ENCODE measurements around the gene ADGRD2. TPM values are rescaled to one million over a fixed set of nuclear protein-coding genes. Genes with fewer than 3 reads are reported as not detected.
A peak's percentile ranks its signal among the peaks of the same experiment; 100 is the strongest.

ADGRD2 gene
- total RNA-seq, 1 experiment from 2014 or later = 1.5 TPM

GRCh38 chr9:124473310-124473709 is 23.1 kb downstream of the ADGRD2 start:
- H3K4me1 ChIP-seq (ENCODE audit: insufficient read depth, low read length) = no peaks in the 10 kb centered on the region
- H4K8ac ChIP-seq (replicated peaks; ENCODE audit: insufficient read length, low read depth, low read length) = no peak overlapping the region
- H3K18ac ChIP-seq (ENCODE audit: insufficient read length, low read depth, low read length) = no peak overlapping the region
- no peak overlapping the region for H3K27ac ChIP-seq (ENCODE audit: insufficient read length, low read depth, low read length)
- no peaks in the 10 kb centered on the region for H3K23me2 ChIP-seq (ENCODE audit: insufficient read length, low read depth, low read length, poor library complexity, severe bottlenecking)
- H4K91ac ChIP-seq (ENCODE audit: insufficient read length, low read depth, low read length) = no peak overlapping the region
- no peak for DNase-seq
- no peak overlapping the region for H2BK120ac ChIP-seq (ENCODE audit: low read depth, low read length, poor library complexity, severe bottlenecking)
- H3K56ac ChIP-seq (ENCODE audit: insufficient read length, low read depth, low read length) = no peak overlapping the region
- H2BK20ac ChIP-seq (ENCODE audit: low read depth, low read length, poor library complexity, severe bottlenecking) = no peak overlapping the region
- no peak overlapping the region for H2AFZ ChIP-seq (ENCODE audit: low read length)
- H3K27ac Mint-ChIP-seq = peak overlapping the region in 1 of 3 experiments; percentile 9; a peak in 1 of 7 replicates
- no peaks in the 10 kb centered on the region for H3K27me3 ChIP-seq (ENCODE audit: insufficient read depth, low read length)
- H4K20me1 ChIP-seq (ENCODE audit: control insufficient read depth, insufficient read depth, insufficient read length) = no peaks in the 10 kb centered on the region
- no peak overlapping the region for H2BK5ac ChIP-seq (ENCODE audit: insufficient read length, low read length)
- no peak overlapping the region for H3T11ph ChIP-seq (ENCODE audit: low read length)
- no peaks in the 10 kb centered on the region for H3K9me3 ChIP-seq (ENCODE audit: control insufficient read depth, low read depth, low read length)
- no CpG with 5 or more reads among the region's 10 CpGs for WGBS (ENCODE audit: extremely low coverage, insufficient read length, low lambda C conversion rate)
- H2AK5ac ChIP-seq (ENCODE audit: insufficient read length, low read length) = no peak overlapping the region
- H3K9ac ChIP-seq (ENCODE audit: extremely low read depth, insufficient read length, low read length) = no peak overlapping the region
- no peak overlapping the region for H2BK15ac ChIP-seq (ENCODE audit: low read depth, low read length)
- H4K5ac ChIP-seq (ENCODE audit: insufficient read length, low read depth, low read length) = no peak overlapping the region
- peaks cover 26% of the 10 kb centered on the region for H3K27me3 Mint-ChIP-seq (ENCODE audit: low read depth)
- H3K4ac ChIP-seq (ENCODE audit: low read depth, low read length) = no peak overlapping the region
- H3K36me3 Mint-ChIP-seq (ENCODE audit: insufficient read depth in 1 of 3, low read depth in 3 of 3) = no peaks in the 10 kb centered on the region
- no peak overlapping the region for H3K23ac ChIP-seq (ENCODE audit: insufficient read length, low read depth, low read length)
- H3K14ac ChIP-seq (ENCODE audit: insufficient read depth, low read length) = no peak overlapping the region
- H2BK12ac ChIP-seq (ENCODE audit: insufficient read length, low read depth, low read length) = no peak overlapping the region
- H3K79me2 ChIP-seq (ENCODE audit: insufficient read depth, low read length) = no peaks in the 10 kb centered on the region
- peak overlapping the region in 1 of 2 experiments; percentile 41; a peak in 1 of 5 replicates for H3K4me3 Mint-ChIP-seq
- no peaks in the 10 kb centered on the region for H3K9me3 Mint-ChIP-seq
- no peak for TF ChIP-seq CTCF (conservative IDR thresholded peaks at IDR 0.05)
- no peaks in the 10 kb centered on the region for H3K79me1 ChIP-seq (ENCODE audit: insufficient read depth, low read depth, low read length, poor library complexity, severe bottlenecking)
- no peak overlapping the region for H3K4me2 ChIP-seq (ENCODE audit: insufficient read depth, insufficient read length, low read length)
- H3K4me1 Mint-ChIP-seq = peaks cover 3 to 18% of the 10 kb centered on the region in 2 experiments

Measured in H9 (cell line).